Right hindlimb (tissue), 1 donor: ENCODE results near the gene DNAJC15.

Source experiments
- DNase-seq: peaks from one replicate; pipeline ENCODE4 v3.0.0-alpha.2; 2018

Gene DNAJC15

DNA sequence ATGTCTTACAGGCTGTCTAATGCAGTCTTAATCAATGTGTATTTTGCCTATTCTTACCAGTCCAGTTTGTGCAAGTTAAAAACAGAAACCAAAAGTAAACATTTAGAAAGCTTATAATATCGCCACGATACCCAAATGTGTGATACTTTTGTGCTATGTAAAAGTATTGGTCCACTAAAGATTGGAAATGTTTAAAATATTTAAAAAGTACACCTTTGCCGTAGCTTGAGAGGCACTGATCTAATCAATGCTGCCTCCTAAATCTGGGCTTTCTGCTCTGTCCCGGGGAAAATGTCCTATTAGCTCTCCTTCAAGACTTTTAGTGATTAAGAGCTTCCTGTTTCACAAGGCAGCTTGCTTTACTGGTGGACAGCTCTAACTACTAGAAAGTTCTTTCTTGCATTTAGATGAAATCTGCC is 64.7 kb downstream of the DNAJC15 start:
- DNase-seq: no peak

DNA sequence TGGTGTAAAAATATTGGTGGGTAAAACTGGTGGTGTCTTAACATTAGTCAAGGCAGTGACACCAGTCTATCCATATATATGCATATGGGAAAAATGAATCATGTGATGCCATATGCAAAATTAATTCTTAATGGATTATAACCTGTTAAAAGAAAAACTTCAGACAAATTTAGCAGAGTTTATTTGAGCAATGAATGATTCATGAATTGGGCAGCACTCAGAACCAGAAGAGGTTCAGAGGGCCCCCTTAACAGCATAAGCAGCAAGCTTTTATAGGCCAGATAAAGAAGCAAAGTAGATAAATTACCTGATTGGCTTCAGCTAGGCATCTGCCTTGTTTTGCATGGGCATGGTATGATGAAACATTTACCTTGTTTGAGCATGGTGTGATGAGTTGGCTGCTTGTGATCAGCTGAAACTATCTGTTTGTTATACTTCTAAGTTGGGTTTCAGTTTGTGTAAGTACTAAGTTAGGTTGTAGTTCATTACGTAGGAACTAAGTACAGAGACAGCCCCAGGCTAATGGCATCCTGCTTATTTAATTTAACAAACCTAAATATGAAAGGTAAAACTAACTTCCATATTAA is 66.6 kb downstream of the DNAJC15 start:
- no peak for DNase-seq

DNA sequence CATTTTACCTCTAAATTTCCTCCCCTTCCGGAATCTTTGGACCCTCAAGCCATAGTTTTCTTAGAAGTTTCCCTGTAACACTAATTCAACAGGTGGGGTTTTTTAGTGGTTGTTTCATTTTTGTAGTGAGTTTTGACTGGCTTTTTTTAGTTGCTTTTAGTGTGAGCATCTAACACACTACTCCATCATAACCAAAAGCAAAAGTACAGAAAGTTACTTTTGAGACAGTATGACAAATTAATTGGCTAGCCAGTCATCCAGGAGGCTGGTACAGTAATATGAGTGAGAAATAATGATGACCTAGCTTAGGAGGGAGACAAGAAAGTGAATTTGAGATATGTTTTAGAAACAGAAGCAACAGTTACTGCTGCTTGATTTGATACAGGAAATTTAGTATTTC is 71.5 kb downstream of the DNAJC15 start:
- no peak for DNase-seq

DNA sequence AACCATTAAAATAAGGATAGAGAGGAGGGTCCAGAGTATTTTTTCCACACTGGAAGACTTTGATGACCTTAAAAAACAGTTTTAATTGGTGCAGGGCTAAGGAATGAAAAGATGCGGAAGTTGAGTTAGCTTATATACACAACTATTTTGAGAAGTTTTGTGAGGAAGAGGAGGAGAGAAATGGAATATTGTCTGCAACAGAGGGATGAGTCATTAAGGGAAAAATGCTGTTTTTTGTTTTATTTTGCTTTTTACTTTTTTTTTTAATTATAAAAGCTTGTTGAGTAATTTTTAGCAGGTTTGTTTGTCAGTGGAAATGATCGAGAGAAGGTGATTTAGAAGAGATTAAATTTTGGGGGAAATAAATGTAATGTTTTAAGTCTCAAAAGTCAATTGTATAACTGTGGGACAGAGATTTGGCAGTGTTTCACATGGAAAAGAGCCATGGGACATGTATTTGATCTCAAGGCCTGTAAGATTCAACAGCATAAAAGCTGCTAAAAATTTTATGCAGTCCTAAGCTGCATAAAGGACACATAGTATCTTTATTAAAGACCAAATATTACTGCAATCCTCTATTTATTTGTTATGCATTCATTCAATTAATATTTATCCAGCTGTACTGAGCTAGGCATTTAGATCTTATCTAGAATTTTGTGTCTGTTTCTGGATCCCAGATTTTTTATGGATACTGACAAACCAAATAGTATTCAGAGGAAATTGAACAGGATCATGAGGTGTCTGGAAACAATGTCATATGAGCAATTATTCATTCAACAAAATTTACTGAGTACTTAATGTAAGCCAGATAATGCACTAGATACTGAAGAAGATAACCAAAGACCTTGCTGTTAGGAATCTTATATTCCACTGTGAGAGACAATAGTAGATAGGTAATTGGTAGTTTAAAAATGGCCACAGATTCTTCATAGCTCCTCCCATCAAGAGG is 72.7 kb downstream of the DNAJC15 start:
- no peak for DNase-seq

DNA sequence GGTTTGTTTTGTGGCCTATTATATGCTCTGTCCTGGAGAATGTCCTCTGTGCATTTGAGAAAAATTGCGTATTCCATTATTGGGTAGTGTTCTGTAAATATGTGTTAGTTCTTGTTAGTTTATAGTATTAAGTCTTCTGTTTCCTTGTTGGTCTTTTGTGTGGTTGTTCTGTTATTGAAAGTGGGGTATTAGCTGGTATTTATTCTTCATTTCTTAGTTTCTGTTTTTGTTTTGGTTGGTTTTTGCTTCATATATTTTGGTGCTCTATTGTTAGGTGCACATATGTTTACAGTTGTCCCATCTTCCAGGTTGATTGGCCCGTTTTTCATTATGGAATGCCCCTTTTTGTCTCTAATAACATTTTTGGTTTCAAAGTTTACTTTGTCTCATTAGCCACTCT is 77.3 kb downstream of the DNAJC15 start:
- DNase-seq: no peak

DNA sequence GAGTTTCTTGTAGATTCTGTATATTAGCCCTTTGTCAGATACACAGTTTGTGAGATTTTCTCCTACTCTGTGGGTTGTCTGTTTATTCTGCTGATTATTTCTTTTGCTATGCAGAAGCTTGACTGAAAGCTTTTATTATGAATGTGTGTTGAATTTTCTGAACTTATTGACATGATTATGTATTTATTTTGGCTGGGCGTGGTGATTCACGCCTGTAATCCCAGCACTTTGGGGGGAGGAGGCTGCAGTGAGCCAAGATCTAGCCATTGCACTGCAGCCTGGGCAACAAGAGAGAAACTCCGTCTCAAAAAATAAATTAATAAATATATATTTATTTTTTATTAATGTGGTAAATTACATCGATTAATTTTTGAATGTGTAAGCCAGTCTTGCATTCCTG is 78.9 kb downstream of the DNAJC15 start:
- no peak for DNase-seq

DNA sequence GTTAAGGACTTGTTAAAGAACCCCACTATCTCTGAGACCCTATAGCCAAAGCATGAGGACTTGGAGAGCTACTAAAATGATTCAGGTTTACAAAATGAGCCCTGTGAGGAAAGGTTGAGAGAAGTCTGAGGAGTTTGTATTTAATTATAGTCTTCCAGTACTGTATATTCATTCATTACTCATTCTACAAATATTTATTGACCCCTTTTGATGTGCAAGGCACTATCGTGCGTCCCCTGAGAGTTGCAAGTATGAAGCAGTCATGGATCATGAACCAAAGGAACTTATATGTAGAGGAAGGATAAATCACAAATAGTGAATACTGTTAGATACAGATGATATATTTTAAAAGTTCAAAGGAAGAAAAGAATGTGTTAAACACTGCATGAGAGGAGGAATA is 84.4 kb downstream of the DNAJC15 start:
- DNase-seq: no peak

DNA sequence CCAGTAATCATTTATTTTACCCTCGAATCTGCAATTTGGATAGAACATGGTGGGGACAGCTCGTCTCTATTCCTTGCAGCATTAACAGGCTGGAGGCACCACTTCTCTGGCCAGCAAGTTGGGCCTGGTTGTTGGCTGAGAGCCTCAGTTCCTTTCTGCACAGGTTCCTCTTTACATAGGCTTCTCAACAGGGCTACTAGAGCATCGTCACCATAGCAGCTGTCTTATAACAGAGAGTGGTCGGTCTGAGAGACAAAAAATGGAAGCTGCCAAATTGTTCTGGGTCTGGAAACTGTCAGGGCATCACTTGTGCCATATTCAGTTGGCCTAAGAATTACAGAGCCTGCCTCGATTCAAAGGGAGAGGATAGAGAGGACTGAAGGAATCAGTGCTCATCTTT is 86.7 kb downstream of the DNAJC15 start:
- no peak for DNase-seq

DNA sequence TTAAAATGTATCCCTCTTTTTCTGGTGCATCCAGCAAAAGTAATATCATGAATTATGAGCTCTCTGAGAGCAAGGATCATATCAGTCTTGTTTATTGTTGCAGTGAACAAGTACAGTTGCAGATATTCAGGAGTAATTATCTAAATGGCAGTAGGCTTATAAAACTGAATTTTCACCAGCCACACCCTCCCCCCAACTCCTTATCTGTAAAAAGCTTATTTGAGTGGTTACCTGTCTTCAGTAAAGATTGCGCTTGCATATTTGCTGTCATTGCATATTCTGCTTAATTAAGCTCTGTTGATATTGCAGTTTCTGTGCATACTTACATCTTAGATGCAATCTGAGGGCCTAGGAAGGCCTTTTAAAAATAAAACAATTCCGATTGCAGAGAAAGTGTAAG is 87.3 kb downstream of the DNAJC15 start:
- no peak for DNase-seq

DNA sequence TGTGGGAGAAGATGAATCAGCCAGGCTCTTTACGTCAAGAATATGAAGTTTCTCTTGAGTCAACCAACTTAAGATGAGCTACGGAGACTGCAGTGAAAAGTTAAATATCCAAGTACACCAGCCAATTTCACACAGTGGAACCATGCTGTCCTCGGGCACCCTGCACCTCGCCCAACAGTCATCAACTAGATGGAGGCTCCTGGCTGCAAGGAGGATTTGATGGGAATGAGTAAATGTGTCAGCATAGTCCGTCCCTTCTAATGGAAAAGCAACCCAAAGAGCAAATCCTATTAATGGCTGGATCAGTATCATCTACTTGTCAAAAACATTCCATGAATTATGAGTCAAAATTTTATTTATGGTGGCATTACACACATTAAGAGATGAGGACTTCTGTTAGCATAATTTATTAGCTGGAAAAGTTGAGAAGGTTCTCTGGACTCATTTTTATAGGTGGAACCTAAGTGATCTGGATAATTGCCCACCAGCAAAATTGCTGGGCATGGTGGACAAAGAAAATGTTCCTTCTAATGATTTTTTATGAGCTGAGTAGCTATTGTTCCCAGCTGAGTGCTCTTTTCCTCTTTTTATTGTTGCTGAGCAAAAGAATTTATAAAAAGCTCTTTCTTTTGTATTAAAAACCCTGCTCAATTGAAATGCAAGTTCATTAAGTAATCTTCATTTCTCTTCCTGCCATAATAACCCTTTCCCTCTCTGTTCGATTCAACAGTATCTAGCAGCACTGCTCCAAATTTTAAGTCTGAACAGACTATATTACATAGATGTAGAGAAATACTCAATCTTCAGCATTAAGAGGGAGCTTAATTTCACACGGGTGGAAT is 88.4 kb downstream of the DNAJC15 start:
- DNase-seq: no peak

DNA sequence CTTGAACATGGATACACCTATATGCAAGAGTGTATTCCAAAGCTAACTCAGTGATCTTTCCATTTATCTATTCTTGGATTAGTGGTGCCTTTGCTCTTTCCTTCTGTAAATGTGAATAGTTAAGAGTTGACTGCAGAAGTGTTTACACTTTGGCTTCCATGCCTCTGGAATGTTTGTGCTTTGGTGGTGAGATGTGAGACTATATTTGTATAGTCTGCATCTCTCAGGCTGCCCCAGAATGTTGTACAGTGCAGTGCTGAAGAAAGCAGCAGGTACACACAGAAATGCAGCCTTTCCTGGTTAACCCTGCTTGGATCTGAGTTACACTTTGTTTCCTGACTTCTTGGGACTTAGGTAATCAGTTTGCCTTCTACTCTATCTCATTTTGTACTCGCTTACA is 90.2 kb downstream of the DNAJC15 start:
- DNase-seq: no peak

DNA sequence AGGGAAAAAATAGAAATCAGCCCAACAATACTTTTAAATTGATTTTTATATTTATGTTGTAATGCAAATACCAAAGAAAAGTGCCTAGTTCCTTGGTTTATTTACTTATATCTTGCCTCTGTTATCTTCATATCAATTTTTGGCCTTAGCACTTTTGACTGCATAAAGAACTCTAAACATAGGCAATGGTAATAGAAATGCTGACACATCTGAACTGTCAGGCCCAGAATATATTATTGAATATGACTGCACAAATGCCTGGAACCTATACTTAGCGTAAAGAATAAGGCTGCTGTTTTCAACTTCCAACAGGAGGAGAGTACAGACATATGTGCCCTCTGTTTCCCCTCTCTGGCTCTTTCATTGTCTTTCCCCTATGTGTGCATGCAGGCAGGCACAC is 91.1 kb downstream of the DNAJC15 start:
- no peak for DNase-seq

DNA sequence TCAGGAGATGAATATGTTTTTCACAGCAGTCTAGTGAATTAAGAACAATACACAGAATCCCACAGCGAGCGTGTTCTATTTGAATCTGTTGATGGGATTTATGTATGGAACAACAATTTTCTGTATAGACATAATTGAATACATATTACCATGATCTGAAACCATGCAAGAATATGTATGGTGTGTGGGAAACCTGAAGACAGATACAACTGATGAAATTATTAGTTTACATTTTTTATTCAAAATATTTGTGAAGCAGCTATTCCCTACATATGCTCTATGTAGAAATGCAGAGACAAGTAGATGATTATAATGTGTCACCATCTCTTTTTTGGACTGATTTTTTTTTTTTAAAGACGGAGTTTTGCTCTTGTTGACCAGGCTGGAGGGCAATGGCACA is 91.8 kb downstream of the DNAJC15 start:
- DNase-seq: no peak

DNA sequence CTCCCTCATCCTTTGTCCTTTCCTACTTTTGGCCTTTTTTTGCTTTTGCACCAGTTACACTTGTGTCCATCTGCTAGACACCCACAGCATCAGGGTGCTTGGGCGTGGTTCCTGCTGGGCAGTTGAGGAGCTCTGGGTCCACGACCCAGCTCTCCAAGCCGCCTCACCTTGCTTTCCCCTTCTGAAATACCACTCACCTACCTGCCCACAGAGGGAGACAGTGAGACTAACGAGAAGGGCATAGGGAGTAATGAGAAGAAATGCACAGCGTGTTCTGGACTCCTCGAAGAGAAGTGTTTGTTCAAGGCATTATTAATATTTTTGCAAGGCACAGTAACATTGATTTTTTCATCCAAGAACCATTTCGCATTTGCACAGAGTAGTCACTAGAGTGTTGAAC is 92.9 kb downstream of the DNAJC15 start:
- no peak for DNase-seq

DNA sequence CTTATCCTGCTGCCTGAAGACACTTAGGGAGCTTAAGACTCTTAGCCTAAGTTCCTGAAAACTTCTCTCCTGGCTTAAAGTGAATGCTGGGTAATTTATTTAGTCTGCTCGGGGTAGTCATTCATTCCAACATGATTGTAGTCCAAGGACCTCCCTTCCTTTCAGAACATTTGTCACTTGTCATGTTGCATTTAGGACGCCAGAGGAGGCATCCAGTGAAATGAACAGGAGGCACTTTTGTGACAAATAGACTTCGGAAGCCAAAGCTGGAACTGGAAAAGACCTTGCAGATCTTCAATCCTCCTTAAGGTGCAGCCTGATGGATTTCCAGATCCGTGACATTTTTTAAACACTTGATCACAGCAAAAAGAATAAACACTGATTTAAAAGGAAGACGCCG is 95.1 kb downstream of the DNAJC15 start:
- no peak for DNase-seq

DNA sequence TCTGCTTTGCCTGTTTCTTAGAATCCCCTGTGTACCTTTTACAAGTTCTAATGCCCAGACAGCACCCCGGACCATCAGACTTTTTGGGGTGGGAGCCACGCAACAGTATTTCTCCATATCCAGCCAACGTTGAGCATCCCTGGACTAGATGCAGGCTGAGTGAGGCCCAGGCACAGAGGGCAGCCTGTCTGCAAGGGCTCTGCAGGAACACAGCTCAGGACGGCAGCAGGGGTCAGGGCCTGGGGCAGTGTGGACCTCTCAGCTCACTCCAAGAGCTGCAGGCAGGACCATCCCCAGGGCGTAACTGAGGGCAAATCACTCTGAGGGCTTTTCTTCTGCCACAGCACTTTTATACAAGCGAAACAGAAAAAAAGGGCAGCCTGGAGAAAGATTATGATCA is 95.8 kb downstream of the DNAJC15 start:
- DNase-seq: no peak

DNA sequence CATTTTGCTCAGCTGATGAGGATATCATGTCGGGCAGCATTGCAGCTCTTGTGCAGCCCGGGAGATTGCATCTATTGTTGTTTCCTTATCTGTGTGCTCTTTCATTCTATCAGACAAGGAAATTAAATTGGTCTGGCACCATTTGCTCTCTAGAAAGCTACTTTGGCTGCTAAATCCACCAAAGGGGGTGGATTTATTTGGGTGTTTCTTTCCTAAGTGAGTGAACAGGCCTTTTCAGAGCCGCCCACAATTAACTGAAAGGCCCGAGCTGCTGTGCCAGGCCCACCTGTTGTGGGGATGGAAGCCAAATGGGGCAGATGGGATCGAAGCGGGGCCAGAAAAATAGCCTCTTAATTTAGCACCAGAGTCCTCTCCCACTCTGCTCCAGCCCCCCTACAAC is 99.4 kb downstream of the DNAJC15 start:
- DNase-seq: peak; percentile 41

DNA sequence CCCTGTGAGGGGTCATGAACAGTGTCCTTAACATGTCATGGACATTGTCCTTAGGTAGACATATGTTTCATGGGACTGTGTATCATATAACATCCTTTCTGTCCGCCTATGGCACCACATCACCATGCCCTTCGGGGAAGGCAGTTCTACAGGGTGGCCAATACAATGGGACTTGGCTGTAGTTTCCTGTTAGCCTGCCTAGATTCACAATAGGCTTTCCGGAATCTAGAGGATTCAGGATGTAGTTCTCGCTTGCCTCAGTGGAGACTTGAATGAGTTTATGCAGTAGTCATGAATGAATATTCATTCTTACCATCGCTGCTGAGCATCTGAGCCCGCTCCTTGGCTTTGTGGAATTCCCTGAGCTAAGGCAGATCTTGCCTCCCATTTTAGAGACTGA is 100.5 kb downstream of the DNAJC15 start:
- DNase-seq: no peak

DNA sequence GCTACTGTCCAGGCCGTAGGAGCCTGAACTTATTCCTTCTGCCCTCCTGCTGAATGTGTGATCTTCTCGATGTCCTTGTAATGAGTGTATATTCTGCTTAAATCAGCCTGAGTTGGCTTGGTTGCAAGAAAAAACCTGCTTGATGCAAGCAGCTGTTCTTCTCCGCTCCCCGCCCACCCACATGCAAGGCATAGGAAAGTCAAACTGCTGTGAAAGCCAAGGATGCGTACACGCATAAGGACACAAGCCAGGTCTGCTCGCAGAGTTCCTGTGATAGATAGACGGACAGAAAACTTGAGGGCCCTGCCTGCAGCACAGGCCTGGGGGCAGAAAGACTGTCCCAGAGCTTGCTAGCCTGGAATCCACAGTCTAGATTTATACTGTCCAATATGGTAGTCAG is 101.1 kb downstream of the DNAJC15 start:
- DNase-seq: peak; percentile 41

DNA sequence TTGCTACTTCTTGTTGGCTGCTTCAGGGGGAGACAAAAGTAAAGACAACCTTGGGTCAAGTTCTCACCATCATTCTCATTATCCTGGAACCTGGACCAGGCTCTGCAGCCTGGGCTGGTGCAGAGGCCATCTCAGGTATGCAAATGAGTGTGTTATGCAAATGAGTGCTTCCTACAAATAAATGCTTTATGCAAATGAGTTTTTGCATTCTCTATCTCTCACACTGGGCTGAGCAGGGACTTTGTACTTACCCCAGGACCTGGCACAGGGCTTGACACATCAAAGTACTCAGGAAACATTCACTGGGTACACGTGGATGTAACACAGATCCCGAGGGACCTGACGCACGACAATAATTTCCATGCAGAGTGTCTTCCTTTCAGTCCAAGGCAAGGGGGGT is 103.0 kb downstream of the DNAJC15 start:
- DNase-seq: peak; percentile 20

DNA sequence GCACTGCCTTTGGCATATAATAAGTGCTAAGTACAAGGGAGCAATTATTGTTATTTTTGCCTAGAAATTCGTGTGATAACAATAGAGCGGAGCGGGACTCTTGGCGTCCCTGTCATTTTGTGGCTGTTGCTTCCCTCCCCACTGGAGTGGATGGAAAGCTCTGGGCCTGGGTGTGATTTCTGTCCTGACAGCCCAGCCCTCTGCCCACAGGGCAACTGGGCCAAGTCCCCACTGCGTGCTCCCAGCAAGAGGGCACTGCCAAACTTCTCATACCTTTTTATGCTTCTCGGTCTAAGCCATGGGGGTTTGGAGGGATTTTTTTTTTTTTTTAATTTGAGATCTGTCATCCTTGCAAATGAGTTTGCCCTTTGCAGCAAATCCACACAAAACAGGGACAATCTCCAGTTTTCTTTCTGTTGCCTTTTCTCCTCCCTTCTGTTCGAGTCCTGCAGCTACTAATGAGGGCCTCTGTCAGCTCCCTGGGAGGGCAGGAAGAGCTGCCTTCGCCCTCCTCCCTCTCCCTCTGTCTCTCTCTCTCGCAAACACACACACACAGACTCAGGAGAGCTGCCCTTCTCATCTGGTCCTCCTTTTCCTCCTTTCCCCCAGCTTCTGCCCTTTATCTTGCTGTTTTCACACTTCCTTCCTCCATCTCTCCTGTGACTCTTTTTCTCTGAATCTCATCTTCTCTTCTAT is 103.9 kb downstream of the DNAJC15 start:
- DNase-seq: peak; percentile 36

DNA sequence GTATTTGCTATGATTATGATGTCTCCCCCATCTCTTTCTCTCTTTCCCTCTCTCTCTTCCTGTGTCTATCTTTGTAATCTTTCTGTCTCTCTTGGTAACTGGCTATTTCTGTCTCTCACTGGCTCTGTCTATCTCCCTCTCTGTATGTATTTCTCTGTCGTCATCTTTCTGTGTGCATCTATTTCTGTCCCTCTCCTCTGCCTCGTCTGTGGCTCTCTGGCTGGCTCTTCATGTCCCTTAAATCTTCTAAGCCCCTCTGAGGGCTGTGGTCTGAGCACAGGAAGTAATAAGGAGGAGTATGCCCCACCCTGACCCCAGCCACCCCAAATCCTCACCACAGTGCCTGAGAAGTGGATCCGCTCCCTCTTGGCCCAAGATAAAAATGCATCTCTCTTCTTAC is 104.4 kb downstream of the DNAJC15 start:
- peak; percentile 66 for DNase-seq

DNA sequence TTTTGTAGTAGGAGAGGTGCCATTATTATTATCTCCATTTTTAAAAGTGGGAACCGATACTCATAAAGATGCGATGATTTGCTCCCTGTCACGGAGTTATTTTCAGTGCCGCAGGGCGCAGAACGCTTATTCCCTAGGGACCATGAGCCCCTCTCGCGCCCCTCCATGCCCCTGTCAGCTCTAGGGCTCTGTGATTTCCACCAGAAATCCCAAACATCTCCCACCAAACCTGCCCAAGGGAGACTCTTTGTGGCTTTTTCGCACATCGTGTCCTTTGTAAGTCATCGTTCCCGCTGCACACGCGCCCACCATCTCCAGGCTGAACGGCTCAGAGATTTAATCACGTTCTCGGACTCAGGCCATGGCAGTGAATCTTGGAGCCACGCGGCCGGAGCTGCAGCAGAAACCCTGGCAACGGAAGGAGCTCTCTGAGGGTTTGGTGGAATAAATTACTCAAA is 105.1 kb downstream of the DNAJC15 start:
- peak; percentile 44 for DNase-seq
